ENCODE measurements around the gene EGFR.

DNA sequence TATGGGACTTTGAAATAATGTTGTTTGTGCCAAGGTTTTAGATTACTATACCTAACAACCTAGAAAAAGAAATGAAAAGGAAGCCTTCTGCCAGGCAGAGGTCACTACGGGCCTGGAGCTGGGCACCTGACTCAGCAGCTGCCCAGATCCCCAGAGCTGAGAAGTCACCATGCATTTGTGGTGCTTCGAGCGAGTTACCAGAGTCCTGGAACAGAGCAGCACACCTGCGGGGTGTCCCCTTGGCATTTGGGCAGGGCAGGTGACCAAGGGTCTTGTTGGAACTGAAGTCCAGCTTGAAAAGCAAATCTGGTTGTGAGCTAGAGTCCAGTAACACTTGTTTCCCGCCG is 25.5 kb downstream of the EGFR start:
- TF ChIP-seq CTCF (IDR thresholded peaks at IDR 0.05; ENCODE audit: low read length), result no peak
- TF ChIP-seq EZH2 (IDR thresholded peaks at IDR 0.05; ENCODE audit: borderline replicate concordance, low read length), result no peak

Measured in OCI-LY1 (cell line).